HG02938 (cell line): Measurements from ENCODE around the gene FADS2.

ENCODE experiments used
- ATAC-seq: cut with Tn5 transposase; IDR thresholded peaks from one replicate; pipeline ENCODE4 v1.9.1; 2021; ENCODE audit warnings: mild to moderate bottlenecking, moderate library complexity; ENCODE audit not compliant: unreplicated experiment

The FADS2 gene

GRCh38 chr11:61902313-61902712 is 74.2 kb downstream of the FADS2 start:
- ATAC-seq, result no peak

DNA sequence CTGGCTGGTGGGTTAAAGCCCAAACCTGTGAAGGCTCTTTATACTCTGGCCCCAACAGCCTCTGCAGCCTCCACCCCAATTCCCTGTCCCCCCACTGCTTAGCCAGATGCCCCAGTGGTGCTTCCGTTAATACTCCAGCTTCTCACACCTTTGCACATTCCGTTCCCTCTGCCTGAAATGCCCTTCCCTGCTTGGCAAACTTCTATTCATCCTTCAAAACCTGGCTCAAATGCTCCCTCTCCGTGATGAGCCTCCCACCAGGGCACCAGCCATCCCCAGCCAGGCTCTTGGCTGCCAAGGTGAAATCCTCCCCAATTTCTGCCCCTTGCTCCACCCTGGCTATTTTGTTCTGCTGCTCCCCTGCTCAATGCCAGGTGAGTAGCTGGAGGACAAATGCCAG is 75.7 kb downstream of the FADS2 start:
- ATAC-seq, result no peak

- no peak for ATAC-seq
These were observed 76.5 kb downstream of the FADS2 start for GRCh38 chr11:61904539-61905048.

- ATAC-seq, result no peak
These were observed 77.1 kb downstream of the FADS2 start for GRCh38 chr11:61905067-61905696.

DNA sequence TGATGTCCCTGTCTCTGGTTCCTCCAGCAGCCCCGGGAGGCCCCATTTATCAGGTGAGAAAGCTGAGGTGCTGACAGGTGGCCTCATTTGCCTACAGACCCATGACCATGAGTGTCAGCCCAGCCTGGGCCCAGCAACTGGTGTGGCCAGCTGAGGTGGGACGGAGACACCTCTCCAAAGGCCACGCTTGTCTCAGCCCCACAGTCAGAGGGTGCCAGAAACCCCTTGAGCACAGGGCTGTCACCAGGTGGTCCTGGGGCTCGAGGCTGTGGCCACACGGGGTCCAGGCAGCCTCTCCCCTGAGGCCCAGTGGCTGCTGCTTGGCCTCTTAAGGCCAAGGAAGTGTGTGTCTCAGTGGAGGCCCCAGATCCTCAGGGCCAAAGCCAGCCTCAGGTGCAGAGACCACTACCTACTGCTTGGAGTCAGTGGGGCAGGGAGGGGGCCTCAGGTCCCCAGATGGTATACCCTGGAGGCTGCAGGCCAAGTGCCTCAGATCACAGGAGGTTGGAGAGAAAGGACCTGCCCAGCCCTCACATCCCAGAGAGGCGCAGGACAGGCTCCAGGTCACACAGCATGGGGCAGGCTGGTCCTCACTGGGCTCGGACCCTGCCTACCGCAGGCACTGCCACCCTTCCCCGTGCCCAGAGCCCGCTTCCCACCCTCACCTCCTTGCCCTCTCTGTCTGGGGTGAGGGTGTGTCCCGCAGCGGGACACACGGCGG is 77.9 kb downstream of the FADS2 start:
- ATAC-seq, result no peak

- no peak for ATAC-seq
These were observed 78.4 kb downstream of the FADS2 start for GRCh38 chr11:61906522-61906909.

DNA sequence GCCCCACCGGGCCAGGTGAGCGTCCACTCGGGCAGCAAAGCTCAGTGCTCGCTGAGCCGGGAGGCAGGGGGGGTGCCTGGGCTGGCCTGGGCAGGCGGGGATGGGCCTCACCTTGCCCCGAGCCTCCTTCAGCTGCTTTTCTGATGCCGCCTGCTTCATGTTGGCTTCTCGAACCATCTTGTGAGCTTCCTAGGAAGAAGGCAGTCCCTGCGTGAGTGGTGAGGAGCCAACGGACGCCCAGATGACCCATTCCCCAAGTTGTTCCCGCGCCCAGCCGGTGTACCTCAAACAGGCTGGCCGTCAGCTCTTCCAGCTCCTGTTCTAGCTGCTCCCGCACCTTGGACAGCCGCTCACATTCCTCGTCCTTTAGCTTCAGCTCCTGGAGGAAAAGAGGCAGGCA is 79.2 kb downstream of the FADS2 start:
- no peak for ATAC-seq

GRCh38 chr11:61907871-61908729 is 80.0 kb downstream of the FADS2 start:
- no peak for ATAC-seq

DNA sequence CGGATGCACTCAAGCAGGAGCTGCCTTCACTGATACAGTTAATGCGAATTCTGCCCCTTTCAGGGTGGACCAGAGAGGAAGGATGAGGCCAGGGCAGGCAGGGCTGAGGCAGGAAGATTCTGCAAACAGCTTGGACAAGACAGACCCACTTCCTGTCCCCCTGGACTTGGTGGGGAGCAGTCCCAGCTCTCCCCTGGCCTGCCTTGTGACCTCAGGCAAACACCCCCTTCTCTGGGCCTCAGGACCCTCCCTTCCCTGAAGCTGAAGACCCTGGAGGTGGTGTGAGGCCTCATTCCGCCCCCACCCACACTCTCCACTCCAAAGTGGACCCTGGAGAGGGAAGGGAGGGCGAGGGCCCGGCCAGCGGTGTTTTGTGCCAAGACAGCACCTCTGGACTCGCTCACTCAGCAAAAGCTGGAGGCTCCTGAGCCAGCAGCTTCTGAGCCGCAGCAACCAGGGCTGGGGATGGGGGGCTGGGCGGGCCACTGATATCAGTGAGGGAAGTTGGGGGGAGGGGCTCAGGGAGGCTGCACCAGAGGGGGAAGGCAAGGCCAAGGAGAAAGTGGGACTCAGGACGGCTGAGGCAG is 80.7 kb downstream of the FADS2 start:
- ATAC-seq, result no peak

DNA sequence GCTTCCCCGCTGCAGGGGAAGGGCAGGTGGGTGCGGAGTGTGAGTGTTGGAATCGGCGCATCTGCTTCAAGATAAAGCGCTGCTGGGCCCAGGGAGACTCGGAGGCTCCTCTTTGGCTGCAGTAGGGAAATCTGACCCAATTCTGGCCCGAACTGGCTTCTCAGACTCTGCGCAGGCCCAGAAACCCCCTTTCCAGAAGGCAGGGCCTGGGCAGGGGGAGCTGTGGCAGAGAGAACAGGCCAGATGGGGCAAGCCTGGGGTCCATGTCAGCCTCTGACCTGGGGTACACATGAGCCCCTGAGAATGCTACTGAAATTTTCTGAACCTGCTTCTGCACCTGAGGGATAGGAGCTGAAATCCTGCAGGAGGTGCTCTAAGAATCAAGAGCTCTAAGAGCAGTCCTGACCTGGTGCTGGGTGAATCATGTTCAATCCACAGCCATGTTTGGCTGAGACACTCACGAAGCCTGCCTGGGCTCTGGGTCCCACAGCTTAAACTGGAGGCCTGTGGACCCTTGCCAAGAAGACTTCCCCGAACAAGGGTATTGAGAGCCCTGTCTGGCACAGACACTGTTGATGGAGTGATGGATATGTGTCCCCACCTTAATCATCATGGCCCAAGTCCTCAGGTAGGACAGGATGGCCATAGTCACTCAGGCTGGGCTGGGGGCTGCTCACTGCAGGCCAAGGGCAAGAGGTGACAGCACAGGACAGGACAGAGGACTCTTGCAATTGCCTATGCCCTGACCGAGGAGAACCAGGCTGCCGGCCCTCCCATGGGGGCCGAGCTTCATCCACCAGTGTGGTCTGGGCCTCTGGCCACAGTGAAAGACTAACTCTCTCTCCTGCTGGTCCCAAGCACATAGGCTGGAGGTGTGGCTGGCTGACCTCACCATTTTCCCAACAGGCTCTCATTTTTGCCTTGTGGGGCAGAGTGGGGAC is 82.4 kb downstream of the FADS2 start:
- ATAC-seq, result no peak

DNA sequence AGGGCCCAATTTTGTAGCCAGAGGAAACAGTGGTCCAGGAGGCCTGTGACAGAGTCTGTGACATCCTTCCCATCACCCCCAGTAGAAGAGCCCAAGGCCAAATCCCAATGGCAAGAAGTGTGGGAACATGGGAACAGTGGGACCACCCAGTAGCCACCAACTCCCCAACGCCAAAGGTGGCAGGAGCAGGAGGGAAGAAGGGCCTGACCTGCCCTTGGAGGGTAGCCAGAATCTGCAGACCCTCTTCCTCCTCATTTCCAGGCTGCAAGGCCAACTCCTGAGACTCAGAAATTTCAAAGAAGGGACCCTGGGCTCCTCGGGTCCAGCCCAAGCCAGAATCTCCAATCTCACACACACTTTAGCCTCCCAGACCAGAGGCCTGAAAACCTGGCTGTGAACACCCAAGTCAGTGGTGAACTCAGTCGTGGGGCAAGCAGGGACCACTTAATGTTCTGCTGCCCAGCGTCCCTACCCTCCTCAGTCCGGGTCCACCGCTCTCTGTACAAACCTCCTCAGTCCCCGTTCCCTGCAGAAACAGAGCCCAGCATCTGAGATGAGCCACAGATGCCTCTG is 83.1 kb downstream of the FADS2 start:
- no peak for ATAC-seq

GRCh38 chr11:61911701-61912529 is 83.8 kb downstream of the FADS2 start:
- ATAC-seq, result no peak

GRCh38 chr11:61912530-61912898 is 84.4 kb downstream of the FADS2 start:
- no peak for ATAC-seq

GRCh38 chr11:61912991-61913698 is 85.0 kb downstream of the FADS2 start:
- ATAC-seq, result no peak

GRCh38 chr11:61913699-61914395 is 85.7 kb downstream of the FADS2 start:
- no peak for ATAC-seq

GRCh38 chr11:61914471-61915171 is 86.5 kb downstream of the FADS2 start:
- ATAC-seq, result no peak

GRCh38 chr11:61916737-61917333 is 88.7 kb downstream of the FADS2 start:
- no peak for ATAC-seq
